Neuronal stem cell (in vitro differentiated cells): ENCODE data around the gene PDZRN3.

Source experiments
- DNase-seq: peaks from one replicate; pipeline ENCODE4 v3.0.0-alpha.2; 2013; ENCODE audit warnings: low spot score
- H2AFZ ChIP-seq: one replicate; pipeline ENCODE4 v1.6.1; 2013; ENCODE audit warnings: mild to moderate bottlenecking, low read length, inconsistent platforms
- H2AK5ac ChIP-seq: 2 replicates; pipeline ENCODE4 v1.6.1; 2013; ENCODE audit warnings: low read depth, mild to moderate bottlenecking, inconsistent platforms, low read length, moderate library complexity, mixed read lengths
- H2BK120ac ChIP-seq: 2 replicates; pipeline ENCODE4 v1.6.1; 2013; ENCODE audit warnings: low read depth, mild to moderate bottlenecking, inconsistent platforms, low read length, moderate library complexity, mixed read lengths
- H2BK12ac ChIP-seq: one replicate; pipeline ENCODE4 v1.6.1; 2013; ENCODE audit warnings: low read length, inconsistent platforms
- H2BK15ac ChIP-seq: 2 replicates; pipeline ENCODE4 v1.6.1; 2013; ENCODE audit warnings: mild to moderate bottlenecking, low read length, inconsistent platforms, mixed read lengths
- H2BK5ac ChIP-seq: one replicate; pipeline ENCODE4 v1.6.1; 2013; ENCODE audit warnings: inconsistent platforms, mild to moderate bottlenecking, low read length, moderate library complexity
- H3K14ac ChIP-seq: one replicate; pipeline ENCODE4 v1.6.1; 2013; ENCODE audit warnings: low read length, inconsistent platforms
- H3K18ac ChIP-seq: 2 replicates; pipeline ENCODE4 v1.6.1; 2013; ENCODE audit warnings: low read length, inconsistent platforms
- H3K23ac ChIP-seq: 2 replicates; pipeline ENCODE4 v1.6.1; 2013; ENCODE audit warnings: low read depth, mild to moderate bottlenecking, mixed read lengths, low read length, inconsistent platforms; ENCODE audit not compliant: poor library complexity
- H3K27ac ChIP-seq: replicated peaks from 3 replicates; pipeline ENCODE4 v1.5.1; 2013; ENCODE audit warnings: low read length, inconsistent platforms
- H3K27me3 ChIP-seq, 3 experiments: 2 replicates each; pipeline ENCODE4 v1.6.1; 2013; ENCODE audit warnings: low read length in 3 of 3, mild to moderate bottlenecking in 2 of 3, inconsistent platforms in 1 of 3, low read depth in 1 of 3, mixed read lengths in 1 of 3, moderate library complexity in 1 of 3; ENCODE audit not compliant: control insufficient read depth in 3 of 3, insufficient read depth in 3 of 3
- H3K36me3 ChIP-seq, 2 donors: replicated peaks in 1 of 2; 2 replicates each; pipeline ENCODE4 v1.6.1; 2013; ENCODE audit warnings: low read length in 2 of 2; ENCODE audit not compliant: control insufficient read depth in 2 of 2, insufficient read depth in 2 of 2
- H3K4ac ChIP-seq: 2 replicates; pipeline ENCODE4 v1.6.1; 2013; ENCODE audit warnings: inconsistent platforms, mild to moderate bottlenecking, low read length, moderate library complexity
- H3K4me1 ChIP-seq, 2 donors: 1 replicate in 1 of 2; 2 replicates in 1 of 2; pipeline ENCODE4 v1.6.1; 2013; ENCODE audit warnings: low read length in 2 of 2, low read depth in 1 of 2; ENCODE audit not compliant: control insufficient read depth in 2 of 2, insufficient read depth in 1 of 2
- H3K4me2 ChIP-seq: one replicate; pipeline ENCODE4 v1.6.1; 2013; ENCODE audit warnings: mild to moderate bottlenecking, low read length, inconsistent platforms; ENCODE audit not compliant: insufficient read depth, poor library complexity, severe bottlenecking
- H3K4me3 ChIP-seq, 2 donors: 2 replicates each; pipeline ENCODE4 v1.5.1; 2013; ENCODE audit warnings: low read length in 2 of 2, mild to moderate bottlenecking in 2 of 2, inconsistent platforms in 1 of 2, moderate library complexity in 1 of 2
- H3K79me1 ChIP-seq: one replicate; pipeline ENCODE4 v1.6.1; 2013; ENCODE audit warnings: low read depth, mild to moderate bottlenecking, inconsistent platforms, low read length, moderate library complexity
- H3K9ac ChIP-seq: one replicate; pipeline ENCODE4 v1.6.1; 2013; ENCODE audit warnings: mild to moderate bottlenecking, low read depth, low read length, inconsistent platforms; ENCODE audit not compliant: poor library complexity
- H3K9me3 ChIP-seq, 2 donors: replicated peaks in 1 of 2; 2 replicates each; pipeline versions ENCODE3 to v1.6.1; 2013; ENCODE audit warnings: low read length in 2 of 2, mild to moderate bottlenecking in 2 of 2, inconsistent platforms in 1 of 2, low read depth in 1 of 2, mixed read lengths in 1 of 2, moderate library complexity in 1 of 2; ENCODE audit not compliant: control insufficient read depth in 2 of 2, insufficient read depth in 1 of 2
- H4K8ac ChIP-seq: one replicate; pipeline ENCODE4 v1.6.1; 2013; ENCODE audit warnings: low read depth, mild to moderate bottlenecking, inconsistent platforms, low read length, moderate library complexity
- H4K91ac ChIP-seq: one replicate; pipeline ENCODE4 v1.6.1; 2013; ENCODE audit warnings: low read length, low read depth, mild to moderate bottlenecking, inconsistent platforms; ENCODE audit not compliant: poor library complexity
- WGBS, 2 donors: extraction: QIAGEN DNeasy Blood & Tissue Kit; methylation state at CpG; one replicate each; pipeline ENCODE4 v1.1.7; 2013; ENCODE audit warnings: missing lambda C conversion rate in 2 of 2, mixed read lengths in 1 of 2; ENCODE audit not compliant: insufficient read length in 2 of 2, insufficient replicate concordance in 1 of 2; ENCODE audit errors: extremely low coverage in 2 of 2; 5-methylcytosine and 5-hydroxymethylcytosine counted together

The PDZRN3 gene

GRCh38 chr3:73626106-73626505, 1.4 kb upstream of the PDZRN3 start:
- Histone ChIP-seq H3K4me3 (no peak overlapping the region), H2BK5ac (no peak overlapping the region), H2BK15ac (no peak overlapping the region), H3K4me1 (peaks cover 10 to 27% of the 10 kb centered on the region in 2 donors), H2BK120ac (no peak overlapping the region), H3K4me2 (no peak overlapping the region), H2AK5ac (no peak overlapping the region), H3K23ac (no peak overlapping the region), H3K14ac (no peak overlapping the region), H3K4ac (no peak overlapping the region), H3K36me3 (no peaks in the 10 kb centered on the region), H3K79me1 (no peaks in the 10 kb centered on the region), H3K9ac (no peak overlapping the region), H3K9me3 (no peaks in the 10 kb centered on the region), H2AFZ (peak overlapping the region; percentile 99), H2BK12ac (no peak overlapping the region), H3K27me3 (no peaks in the 10 kb centered on the region), H3K18ac (no peak overlapping the region), H3K27ac (no peak overlapping the region), H4K8ac (no peak overlapping the region), H4K91ac (no peak overlapping the region)
- no peak for DNase-seq
- WGBS, 2 donors: no CpG with 5 or more reads among the region's 3 CpGs

- H3K27me3 ChIP-seq: no peaks in the 10 kb centered on the region
- DNase-seq: peak; percentile 68
- H3K14ac ChIP-seq: peak overlapping the region; percentile 40
- H3K9me3 ChIP-seq: no peaks in the 10 kb centered on the region
- no peak overlapping the region for H3K4ac ChIP-seq
- H3K79me1 ChIP-seq: no peaks in the 10 kb centered on the region
- H3K4me2 ChIP-seq: peak overlapping the region; percentile 97
- H2BK5ac ChIP-seq: peak overlapping the region; percentile 13
- no peak overlapping the region for H2BK120ac ChIP-seq
- H2AK5ac ChIP-seq: no peak overlapping the region
- no peak overlapping the region for H4K8ac ChIP-seq
- peaks cover 0 to 12% of the 10 kb centered on the region in 2 donors for H3K36me3 ChIP-seq
- H2BK12ac ChIP-seq: peak overlapping the region; percentile 27
- peak overlapping the region; percentile 90 for H3K18ac ChIP-seq
- no CpG with 5 or more reads among the region's 112 CpGs for WGBS, 2 donors
- no peak overlapping the region for H4K91ac ChIP-seq
- H3K23ac ChIP-seq: peak overlapping the region; percentile 14
- peak overlapping the region; percentile 55 to 88 for H3K4me3 ChIP-seq
- peaks cover 10 to 28% of the 10 kb centered on the region in 2 donors for H3K4me1 ChIP-seq
- peak overlapping the region; percentile 99 for H2AFZ ChIP-seq
- H2BK15ac ChIP-seq: no peak overlapping the region
- no peak overlapping the region for H3K27ac ChIP-seq
- peak overlapping the region; percentile 79 for H3K9ac ChIP-seq
Measured at GRCh38 chr3:73624017-73624820, 522 bp downstream of the PDZRN3 start.

- Histone ChIP-seq H3K23ac (no peak overlapping the region), H3K79me1 (no peaks in the 10 kb centered on the region), H2BK12ac (no peak overlapping the region), H2BK120ac (no peak overlapping the region), H3K9me3 (no peaks in the 10 kb centered on the region), H3K27me3 (no peaks in the 10 kb centered on the region), H3K4me2 (peak overlapping the region; percentile 97), H2AK5ac (no peak overlapping the region), H4K91ac (no peak overlapping the region), H3K18ac (no peak overlapping the region), H3K14ac (no peak overlapping the region), H2AFZ (peak overlapping the region; percentile 99), H3K4ac (no peak overlapping the region), H3K36me3 (peaks cover 0 to 14% of the 10 kb centered on the region in 2 donors), H4K8ac (no peak overlapping the region), H2BK15ac (no peak overlapping the region), H3K4me1 (peaks cover 10 to 28% of the 10 kb centered on the region in 2 donors), H3K27ac (no peak overlapping the region), H2BK5ac (no peak overlapping the region), H3K9ac (no peak overlapping the region), H3K4me3 (peak overlapping the region in 1 of 2 donors; percentile 55)
- no CpG with 5 or more reads among the region's 4 CpGs for WGBS, 2 donors
- DNase-seq: no peak
Measured at GRCh38 chr3:73623346-73623745, 1.4 kb downstream of the PDZRN3 start.

GRCh38 chr3:73622091-73622805, 2.5 kb downstream of the PDZRN3 start:
- H3K27ac ChIP-seq: no peak overlapping the region
- H4K91ac ChIP-seq: no peak overlapping the region
- peak overlapping the region in 1 of 2 donors; percentile 55 for H3K4me3 ChIP-seq

More at GRCh38 chr3:73622091-73622805, 2.5 kb downstream of the PDZRN3 start:
- H3K23ac ChIP-seq: no peak overlapping the region
- no peak overlapping the region for H3K18ac ChIP-seq
- H3K36me3 ChIP-seq: peaks cover 0 to 14% of the 10 kb centered on the region in 2 donors
- DNase-seq: no peak
- no peak overlapping the region for H3K4ac ChIP-seq
- H2BK120ac ChIP-seq: no peak overlapping the region
- peaks cover 10 to 28% of the 10 kb centered on the region in 2 donors for H3K4me1 ChIP-seq
- H4K8ac ChIP-seq: no peak overlapping the region
- no peak overlapping the region for H2BK12ac ChIP-seq
- no peaks in the 10 kb centered on the region for H3K9me3 ChIP-seq
- WGBS, 2 donors: no CpG with 5 or more reads among the region's 10 CpGs
- no peak overlapping the region for H2AFZ ChIP-seq
- H2AK5ac ChIP-seq: no peak overlapping the region
- no peak overlapping the region for H2BK15ac ChIP-seq
- no peak overlapping the region for H3K14ac ChIP-seq
- H3K27me3 ChIP-seq: no peaks in the 10 kb centered on the region
- no peaks in the 10 kb centered on the region for H3K79me1 ChIP-seq
- H3K4me2 ChIP-seq: no peak overlapping the region
- no peak overlapping the region for H2BK5ac ChIP-seq
- no peak overlapping the region for H3K9ac ChIP-seq
